GM21723 (cell line): Measurements from ENCODE around the gene MYEOV.

Experiments
- ATAC-seq: cut with Tn5 transposase; IDR thresholded peaks from one replicate; pipeline ENCODE4 v1.9.1; 2021; ENCODE audit warnings: mild to moderate bottlenecking, moderate library complexity; ENCODE audit not compliant: unreplicated experiment

The MYEOV gene

GRCh38 chr11:69335007-69335780 lies 41.2 kb downstream of the MYEOV start:
- no peak for ATAC-seq

- no peak for ATAC-seq
Observed at GRCh38 chr11:69335781-69336405, 41.9 kb downstream of the MYEOV start.

GRCh38 chr11:69337211-69337721 lies 43.3 kb downstream of the MYEOV start:
- peak; percentile 49 for ATAC-seq

- no peak for ATAC-seq
Observed at GRCh38 chr11:69339041-69339733, 45.2 kb downstream of the MYEOV start.

GRCh38 chr11:69339983-69340565 lies 46.1 kb downstream of the MYEOV start:
- no peak for ATAC-seq

- no peak for ATAC-seq
Observed at GRCh38 chr11:69342588-69343330, 48.8 kb downstream of the MYEOV start.

GRCh38 chr11:69343401-69344321 lies 49.7 kb downstream of the MYEOV start:
- no peak for ATAC-seq

GRCh38 chr11:69344570-69345145 lies 50.7 kb downstream of the MYEOV start:
- no peak for ATAC-seq
